Stimulated activated CD4-positive, alpha-beta T cell treated with anti-CD3 and anti-CD28 coated beads, Interleukin-4, amount 100 ng/mL, for 24 hours (primary cell): Measurements from ENCODE around the gene CELF2.

Experiments used
- DNase-seq: peaks from one replicate; pipeline ENCODE4 v3.0.0-alpha.2; 2020

CELF2 gene

GRCh38 chr10:11004144-11005077 lies 13.3 kb upstream of the CELF2 start:
- DNase-seq, result no peak

GRCh38 chr10:11005725-11006427 lies 11.8 kb upstream of the CELF2 start:
- DNase-seq, result no peak

GRCh38 chr10:11006428-11006825 lies 11.2 kb upstream of the CELF2 start:
- DNase-seq, result no peak

GRCh38 chr10:11007476-11008020 lies 10.1 kb upstream of the CELF2 start:
- no peak for DNase-seq

GRCh38 chr10:11009471-11010308 lies 8.0 kb upstream of the CELF2 start:
- DNase-seq, result no peak

GRCh38 chr10:11010582-11010981 lies 7.1 kb upstream of the CELF2 start:
- no peak for DNase-seq

- DNase-seq, result no peak
Measured at GRCh38 chr10:11011436-11011835, 6.2 kb upstream of the CELF2 start.

DNA sequence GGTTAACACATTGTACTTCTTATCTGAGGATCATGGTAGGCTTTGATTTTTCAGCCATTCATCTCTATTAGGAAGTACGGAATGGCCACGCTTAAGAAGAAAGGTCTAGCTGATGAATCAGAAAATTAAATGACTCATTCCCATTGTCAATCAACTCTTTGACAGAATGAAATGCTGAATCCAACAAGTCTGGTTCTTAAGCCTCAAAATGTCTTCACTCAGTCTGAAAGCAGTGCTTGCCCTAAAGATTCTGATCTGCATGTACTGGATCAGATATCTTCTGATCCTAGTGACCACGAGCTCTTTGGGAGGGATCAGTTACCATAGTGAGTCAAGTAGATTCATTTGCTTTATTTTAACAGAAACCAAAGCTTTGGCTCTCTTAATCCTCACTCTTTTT lies 5.7 kb upstream of the CELF2 start:
- DNase-seq, result no peak

DNA sequence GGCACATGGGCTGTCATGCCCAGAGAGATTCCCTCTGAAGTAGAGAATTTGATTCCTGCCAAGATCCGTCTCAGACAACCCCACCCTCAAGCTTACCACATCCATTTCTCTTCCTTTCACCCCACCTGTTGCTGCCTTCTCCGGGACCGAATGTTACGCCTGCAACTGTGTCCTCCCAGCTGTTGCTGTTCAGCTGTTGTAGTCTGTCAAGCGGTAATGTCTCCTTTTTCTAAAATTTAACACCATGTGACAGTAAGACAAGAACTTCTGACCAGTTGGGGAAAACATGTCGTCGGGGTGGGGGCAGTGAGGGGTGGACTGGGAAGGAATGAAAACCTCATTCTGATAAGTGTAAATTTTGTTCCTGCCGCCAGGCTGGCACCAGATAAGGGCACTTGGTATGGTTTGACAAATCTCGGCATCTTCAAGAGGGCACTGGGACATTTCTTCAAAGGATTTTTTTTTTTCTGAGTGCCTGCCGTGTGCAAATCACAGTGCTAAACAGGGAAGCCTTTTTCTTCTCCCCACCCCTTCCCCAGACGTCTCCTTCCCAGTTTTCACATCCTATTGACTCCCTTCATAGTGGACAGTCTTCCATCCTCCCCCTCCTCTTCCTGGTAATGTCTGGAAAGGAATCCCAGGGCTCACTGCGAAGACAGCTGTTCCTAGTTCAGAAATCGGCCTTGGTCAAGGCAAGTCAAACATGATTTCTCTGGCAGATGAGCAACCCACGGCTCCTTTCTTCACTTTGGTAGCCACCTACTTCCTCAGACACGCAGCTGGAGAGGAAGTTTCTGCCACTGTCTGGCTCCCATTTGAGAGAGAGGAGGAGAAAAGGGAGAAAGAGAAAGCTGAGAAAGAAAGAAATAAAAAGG lies 5.0 kb upstream of the CELF2 start:
- DNase-seq, result no peak

- no peak for DNase-seq
Measured at GRCh38 chr10:11013836-11014235, 3.8 kb upstream of the CELF2 start.

DNA sequence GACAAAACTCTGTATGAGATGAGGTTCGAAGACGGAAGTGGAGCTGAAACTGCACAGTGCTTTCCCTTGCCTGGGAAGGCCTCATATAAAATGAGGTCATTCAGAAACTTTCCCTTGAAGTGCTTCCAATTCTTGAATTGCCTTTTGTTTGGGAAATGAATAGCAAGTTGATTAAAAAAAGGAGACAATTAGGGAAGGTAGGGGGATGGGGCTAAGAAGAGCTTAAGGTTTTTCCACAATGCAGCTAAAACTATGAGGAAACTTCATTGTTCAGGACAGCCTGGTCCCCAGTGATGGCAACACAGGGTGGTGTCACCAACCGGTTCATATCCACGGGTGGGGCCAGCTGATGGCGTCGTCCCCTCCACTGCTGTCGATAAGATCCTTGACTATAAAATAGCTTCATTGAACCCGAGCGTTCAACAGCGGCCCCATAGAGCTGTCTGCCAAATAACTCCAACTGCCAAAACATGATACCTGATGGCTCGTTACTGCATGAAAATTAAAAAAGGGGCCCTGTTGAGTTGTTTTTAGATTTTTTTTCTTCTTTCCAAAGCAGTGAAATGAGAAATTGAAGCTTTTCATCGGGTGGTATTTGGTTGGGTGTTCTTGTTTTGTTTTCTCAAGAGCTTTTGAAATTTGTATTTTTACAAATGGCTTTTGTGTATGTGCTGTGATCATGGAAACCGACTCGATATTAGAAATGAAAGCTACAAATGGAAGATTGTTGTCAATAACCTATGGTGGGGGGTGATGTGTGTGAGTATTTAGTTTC lies 2.8 kb upstream of the CELF2 start:
- DNase-seq, result no peak

GRCh38 chr10:11015446-11015934 lies 2.2 kb upstream of the CELF2 start:
- no peak for DNase-seq

DNA sequence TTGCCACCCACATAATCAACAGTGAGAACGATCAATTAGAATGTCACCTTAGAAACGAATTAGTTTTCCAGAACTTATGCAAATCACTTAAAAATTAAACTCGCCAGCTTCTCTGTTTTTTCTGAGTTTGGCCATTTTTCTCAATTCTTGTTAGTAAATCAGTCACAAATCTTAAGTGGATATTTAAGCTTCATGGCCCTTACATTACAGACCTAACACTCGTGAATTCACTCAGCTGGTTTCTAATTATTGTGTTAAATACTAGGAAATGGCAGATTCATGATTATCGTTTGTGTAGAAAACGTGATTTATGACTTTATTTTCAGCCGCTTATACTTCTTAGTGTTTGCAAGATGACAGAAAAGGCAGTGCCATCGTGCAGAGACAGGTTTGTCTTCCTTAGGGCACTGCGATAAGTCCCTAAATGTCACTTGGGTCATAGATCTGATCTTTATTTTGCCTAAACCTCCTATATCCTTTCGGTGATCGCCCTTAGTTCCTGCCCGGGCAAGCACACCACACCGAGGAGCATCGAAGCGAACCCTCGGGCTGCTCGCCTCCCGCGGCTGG lies 587 bp upstream of the CELF2 start:
- DNase-seq, result no peak

GRCh38 chr10:11018432-11018841 lies 765 bp downstream of the CELF2 start:
- DNase-seq, result no peak

GRCh38 chr10:11018855-11019631 lies 1.4 kb downstream of the CELF2 start:
- DNase-seq, result no peak

GRCh38 chr10:11019724-11020547 lies 2.3 kb downstream of the CELF2 start:
- no peak for DNase-seq

- DNase-seq, result no peak
Measured at GRCh38 chr10:11020548-11020942, 2.9 kb downstream of the CELF2 start.

- no peak for DNase-seq
Measured at GRCh38 chr10:11022213-11022612, 4.5 kb downstream of the CELF2 start.
